A673 (cell line): ENCODE data around the gene DNAH7. TPM values are rescaled to one million over a fixed set of nuclear protein-coding genes. Genes with fewer than 3 reads are reported as not detected.

Experiments
- BruUV-seq: library from RNA; stranded (reverse); fragments of 400-500 nt; replicated peaks from 2 replicates; lab custom pipeline; 2021; lab: Mats Ljungman, UMichigan
- CTCF ChIA-PET: fragments of 300-600 bp; sonication (Branson Sonifier 250); formaldehyde crosslinking; loops from one replicate; lab custom pipeline; 2022; ENCODE audit warnings: antibody characterized with exemption; lab: Charles Lee
- POLR2A ChIA-PET: fragments of 300-600 bp; sonication (Branson Sonifier 250); formaldehyde crosslinking; loops from one replicate; lab custom pipeline; 2022; ENCODE audit warnings: antibody characterized with exemption; ENCODE audit not compliant: low non-redundant PET; lab: Charles Lee
- DNase-seq: peaks from one replicate; pipeline ENCODE4 v3.0.0-alpha.2; 2015; ENCODE audit warnings: low spot score
- H3K27ac ChIP-seq: fragments of 200-600 bp; sonication (generic); 2 replicates; pipeline ENCODE4 v1.5.1; 2016; ENCODE audit warnings: mixed run types, low read depth, mild to moderate bottlenecking, mixed read lengths, antibody characterized with exemption, low read length; ENCODE audit not compliant: poor library complexity, severe bottlenecking
- H3K27me3 ChIP-seq: fragments of 200-600 bp; sonication (generic); replicated peaks from 2 replicates; pipeline ENCODE4 v1.6.1; 2017; ENCODE audit warnings: mixed run types, low read depth, mild to moderate bottlenecking, mixed read lengths, antibody characterized with exemption, low read length; ENCODE audit not compliant: insufficient read depth, poor library complexity
- H3K36me3 ChIP-seq: fragments of 200-600 bp; sonication (generic); 2 replicates; pipeline ENCODE4 v1.6.1; 2016; ENCODE audit warnings: mixed run types, mild to moderate bottlenecking, mixed read lengths, antibody characterized with exemption, low read length; ENCODE audit not compliant: insufficient read depth, poor library complexity, severe bottlenecking
- H3K4me1 ChIP-seq: fragments of 200-600 bp; sonication (generic); 2 replicates; pipeline ENCODE4 v1.6.1; 2017; ENCODE audit warnings: mixed run types, mild to moderate bottlenecking, mixed read lengths, antibody characterized with exemption, low read length; ENCODE audit not compliant: insufficient read depth, poor library complexity, severe bottlenecking
- H3K4me3 ChIP-seq: fragments of 200-600 bp; sonication (generic); 2 replicates; pipeline ENCODE4 v1.5.1; 2016; ENCODE audit warnings: low read depth, mixed run types, mild to moderate bottlenecking, mixed read lengths, low read length; ENCODE audit not compliant: poor library complexity, severe bottlenecking
- H3K9me3 ChIP-seq: fragments of 200-600 bp; sonication (generic); 2 replicates; pipeline ENCODE4 v1.6.1; 2016; ENCODE audit warnings: mixed run types, low read depth, mild to moderate bottlenecking, mixed read lengths, antibody characterized with exemption, low read length; ENCODE audit not compliant: poor library complexity, severe bottlenecking
- CTCF ChIP-seq: fragments of 300-800, 200-600 bp; sonication (generic); conservative IDR thresholded peaks from 2 replicates; pipeline ENCODE4 v1.5.1; 2017; ENCODE audit warnings: low read depth, mild to moderate bottlenecking, antibody characterized with exemption, low read length, moderate library complexity, mixed read lengths
- EZH2 ChIP-seq: fragments of 200-600 bp; sonication (generic); IDR thresholded peaks from 2 replicates; pipeline ENCODE4 v1.6.1; 2017; ENCODE audit warnings: borderline replicate concordance, low read depth, mild to moderate bottlenecking, mixed read lengths, antibody characterized with exemption, low read length; ENCODE audit not compliant: poor library complexity, severe bottlenecking
- intact Hi-C: fragments of 100-400 bp; cut with micrococcal nuclease; formaldehyde crosslinking; loops from one replicate; pipeline ENCODE4 v1.10.0; 2022; ENCODE audit not compliant: unreplicated experiment
- total RNA-seq: library from RNA; stranded (reverse); gene quantifications from 2 replicates; pipeline ENCODE4 v1.2.3, GENCODE V29; 2021

DNAH7 gene
- total RNA-seq, 1 experiment from 2014 or later = 0.95 TPM

GRCh38 chr2:195737511-195738325, 330.9 kb downstream of the DNAH7 start:
- H3K27ac ChIP-seq = no peak overlapping the region

GRCh38 chr2:195735347-195735746, 333.3 kb downstream of the DNAH7 start:
- CTCF ChIA-PET = no interaction called here
- intact Hi-C loops = no loop called here
- BruUV-seq = no TSS peak

More at GRCh38 chr2:195737511-195738325, 330.9 kb downstream of the DNAH7 start:
- H3K4me1 ChIP-seq = no peaks in the 10 kb centered on the region
- BruUV-seq = no TSS peak
- ChIA-PET POLR2A (no interaction called here), CTCF (no interaction called here)
- H3K36me3 ChIP-seq = no peaks in the 10 kb centered on the region
- no peaks in the 10 kb centered on the region for H3K9me3 ChIP-seq
- no peak for TF ChIP-seq EZH2
- no peak for TF ChIP-seq CTCF
- H3K27me3 ChIP-seq = no peaks in the 10 kb centered on the region
- H3K4me3 ChIP-seq = no peak overlapping the region
- intact Hi-C loops = no loop called here
- DNase-seq = no peak

GRCh38 chr2:195734931-195735330, 333.7 kb downstream of the DNAH7 start:
- Histone ChIP-seq H3K27me3 (no peaks in the 10 kb centered on the region), H3K4me3 (no peak overlapping the region), H3K9me3 (no peaks in the 10 kb centered on the region), H3K36me3 (no peaks in the 10 kb centered on the region), H3K27ac (no peak overlapping the region), H3K4me1 (no peaks in the 10 kb centered on the region)
- ChIA-PET CTCF (no interaction called here), POLR2A (no interaction called here)
- no peak for DNase-seq
- TF ChIP-seq CTCF (no peak), EZH2 (no peak)
- intact Hi-C loops = no loop called here
- no TSS peak for BruUV-seq

More at GRCh38 chr2:195735347-195735746, 333.3 kb downstream of the DNAH7 start:
- no peaks in the 10 kb centered on the region for H3K36me3 ChIP-seq
- no peaks in the 10 kb centered on the region for H3K4me1 ChIP-seq
- H3K27ac ChIP-seq = no peak overlapping the region
- DNase-seq = no peak
- H3K27me3 ChIP-seq = no peaks in the 10 kb centered on the region
- no peak overlapping the region for H3K4me3 ChIP-seq
- no peak for TF ChIP-seq CTCF
- no peak for TF ChIP-seq EZH2
- POLR2A ChIA-PET = interaction anchor here (0.6 kb wide), 1 partner anchor 310 kb away, joined by 3 read pairs; no protein-coding TSS in a partner anchor
- H3K9me3 ChIP-seq = no peaks in the 10 kb centered on the region
